ENCODE results near the gene PCDHA12. TPM values are rescaled to one million over a fixed set of nuclear protein-coding genes. Genes with fewer than 3 reads are reported as not detected.

The PCDHA12 gene
- total RNA-seq, 1 experiment from 2014 or later, result not detected

Other genes starting within 250 kb of the PCDHA12 start
- gene CD14, start 242.1 kb upstream of the PCDHA12 start, total RNA-seq (2014; rRNA removed), result 0.96 and 1.1 TPM in 2 replicates
- gene TMCO6, start 235.9 kb upstream of the PCDHA12 start, total RNA-seq (2014; rRNA removed), result 42.8 and 43.0 TPM in 2 replicates
- gene NDUFA2, start 227.7 kb upstream of the PCDHA12 start, total RNA-seq (2014; rRNA removed), result 44.0 and 48.5 TPM in 2 replicates
- 96.8 and 111 TPM in 2 replicates for gene IK, start 227.5 kb upstream of the PCDHA12 start, total RNA-seq (2014; rRNA removed)
- 27.1 and 28.9 TPM in 2 replicates for gene WDR55, start 210.4 kb upstream of the PCDHA12 start, total RNA-seq (2014; rRNA removed)
- gene DND1, start 201.7 kb upstream of the PCDHA12 start, total RNA-seq (2014; rRNA removed), result 0.52 and 1.3 TPM in 2 replicates
- 98.9 and 103 TPM in 2 replicates for gene HARS1, start 183.9 kb upstream of the PCDHA12 start, total RNA-seq (2014; rRNA removed)
- 39.2 and 41.6 TPM in 2 replicates for gene HARS2, start 183.9 kb upstream of the PCDHA12 start, total RNA-seq (2014; rRNA removed)
- gene ZMAT2, start 174.9 kb upstream of the PCDHA12 start, total RNA-seq (2014; rRNA removed), result 45.2 and 45.7 TPM in 2 replicates
- gene PCDHA1, start 89.2 kb upstream of the PCDHA12 start, total RNA-seq (2014; rRNA removed), result 0.06 TPM in 2 replicates
- gene PCDHA2, start 80.5 kb upstream of the PCDHA12 start, total RNA-seq (2014; rRNA removed), result not detected in 2 replicates
- under 0.01 and 0.06 TPM in 2 replicates for gene PCDHA3, start 74.3 kb upstream of the PCDHA12 start, total RNA-seq (2014; rRNA removed)
- 0.26 and 0.40 TPM in 2 replicates for gene PCDHA4, start 68.2 kb upstream of the PCDHA12 start, total RNA-seq (2014; rRNA removed)
- gene PCDHA5, start 53.7 kb upstream of the PCDHA12 start, total RNA-seq (2014; rRNA removed), result not detected in 2 replicates
- not detected in 2 replicates for gene PCDHA6, start 47.3 kb upstream of the PCDHA12 start, total RNA-seq (2014; rRNA removed)
- 0.11 and 0.19 TPM in 2 replicates for gene PCDHA7, start 41.0 kb upstream of the PCDHA12 start, total RNA-seq (2014; rRNA removed)
- not detected in 2 replicates for gene PCDHA8, start 34.1 kb upstream of the PCDHA12 start, total RNA-seq (2014; rRNA removed)
- gene PCDHA9, start 26.9 kb upstream of the PCDHA12 start, total RNA-seq (2014; rRNA removed), result 0.06 TPM in 1 of 2 replicates, not detected in the other
- not detected in 2 replicates for gene PCDHA10, start 19.4 kb upstream of the PCDHA12 start, total RNA-seq (2014; rRNA removed)
- 0.11 TPM in 1 of 2 replicates, not detected in the other for gene PCDHA11, start 6.4 kb upstream of the PCDHA12 start, total RNA-seq (2014; rRNA removed)
- not detected in 2 replicates for gene PCDHA13, start 6.8 kb downstream of the PCDHA12 start, total RNA-seq (2014; rRNA removed)
- not detected in 2 replicates for gene PCDHAC1, start 51.0 kb downstream of the PCDHA12 start, total RNA-seq (2014; rRNA removed)
- gene PCDHAC2, start 91.2 kb downstream of the PCDHA12 start, total RNA-seq (2014; rRNA removed), result 0.06 and 0.23 TPM in 2 replicates
- not detected in 2 replicates for gene PCDHB1, start 176.1 kb downstream of the PCDHA12 start, total RNA-seq (2014; rRNA removed)
- 10.7 and 13.4 TPM in 2 replicates for gene PCDHB2, start 219.3 kb downstream of the PCDHA12 start, total RNA-seq (2014; rRNA removed)
- 2.0 and 2.4 TPM in 2 replicates for gene PCDHB3, start 225.2 kb downstream of the PCDHA12 start, total RNA-seq (2014; rRNA removed)
- gene PCDHB4, start 246.5 kb downstream of the PCDHA12 start, total RNA-seq (2014; rRNA removed), result 1.8 and 1.9 TPM in 2 replicates